HG03108 (cell line): ENCODE data around the gene UBL3.

Source experiments
- ATAC-seq: cut with Tn5 transposase; IDR thresholded peaks from one replicate; pipeline ENCODE4 v1.9.1; 2021; ENCODE audit warnings: moderate library complexity; ENCODE audit not compliant: unreplicated experiment

UBL3 gene

GRCh38 chr13:29850213-29850898, at the start of gene UBL3:
TSS of gene UBL3 (minus strand) at chr13:29850617. CDS start at chr13:29849538, 1,079 bp downstream.
- peak; percentile 88 for ATAC-seq

- ATAC-seq = no peak
These were observed 46.7 kb upstream of the UBL3 start for GRCh38 chr13:29897102-29897501.

- ATAC-seq = no peak
These were observed 43.0 kb upstream of the UBL3 start for GRCh38 chr13:29893438-29893837.

GRCh38 chr13:29892151-29892550, 41.7 kb upstream of the UBL3 start:
- ATAC-seq = no peak

- ATAC-seq = no peak
These were observed 38.7 kb upstream of the UBL3 start for GRCh38 chr13:29889111-29889510.

GRCh38 chr13:29888306-29888705, 37.9 kb upstream of the UBL3 start:
- ATAC-seq = no peak

- no peak for ATAC-seq
These were observed 37.3 kb upstream of the UBL3 start for GRCh38 chr13:29887686-29888085.

- ATAC-seq = no peak
These were observed 36.7 kb upstream of the UBL3 start for GRCh38 chr13:29887030-29887557.

GRCh38 chr13:29886446-29886845, 36.0 kb upstream of the UBL3 start:
- ATAC-seq = no peak

- ATAC-seq = no peak
These were observed 35.6 kb upstream of the UBL3 start for GRCh38 chr13:29885989-29886388.

- ATAC-seq = no peak
These were observed 34.4 kb upstream of the UBL3 start for GRCh38 chr13:29884671-29885430.

GRCh38 chr13:29883941-29884518, 33.6 kb upstream of the UBL3 start:
- no peak for ATAC-seq

- no peak for ATAC-seq
These were observed 31.7 kb upstream of the UBL3 start for GRCh38 chr13:29882076-29882475.

- ATAC-seq = no peak
These were observed 27.7 kb upstream of the UBL3 start for GRCh38 chr13:29878101-29878500.

GRCh38 chr13:29877456-29878078, 27.1 kb upstream of the UBL3 start:
- no peak for ATAC-seq

GRCh38 chr13:29875646-29876045, 25.2 kb upstream of the UBL3 start:
- ATAC-seq = no peak

GRCh38 chr13:29868581-29868980, 18.2 kb upstream of the UBL3 start:
- ATAC-seq = no peak

GRCh38 chr13:29865934-29866333, 15.5 kb upstream of the UBL3 start:
- ATAC-seq = no peak

- no peak for ATAC-seq
These were observed 11.3 kb upstream of the UBL3 start for GRCh38 chr13:29861694-29862110.

GRCh38 chr13:29859971-29860370, 9.6 kb upstream of the UBL3 start:
- no peak for ATAC-seq

GRCh38 chr13:29858667-29859066, 8.2 kb upstream of the UBL3 start:
- no peak for ATAC-seq
